Measurements from ENCODE around the gene MAP1S. TPM values are rescaled to one million over a fixed set of nuclear protein-coding genes. Genes with fewer than 3 reads are reported as not detected.
"Not testable (repeated sequence)": the region's sequence is repeated elsewhere in the genome, so short reads cannot be mapped to it uniquely, and the experiment has no call there.

MAP1S gene
- polyA plus RNA-seq, 1 of the 3 experiments (the other 2 are of a cell fraction), result 18.4 TPM

DNA sequence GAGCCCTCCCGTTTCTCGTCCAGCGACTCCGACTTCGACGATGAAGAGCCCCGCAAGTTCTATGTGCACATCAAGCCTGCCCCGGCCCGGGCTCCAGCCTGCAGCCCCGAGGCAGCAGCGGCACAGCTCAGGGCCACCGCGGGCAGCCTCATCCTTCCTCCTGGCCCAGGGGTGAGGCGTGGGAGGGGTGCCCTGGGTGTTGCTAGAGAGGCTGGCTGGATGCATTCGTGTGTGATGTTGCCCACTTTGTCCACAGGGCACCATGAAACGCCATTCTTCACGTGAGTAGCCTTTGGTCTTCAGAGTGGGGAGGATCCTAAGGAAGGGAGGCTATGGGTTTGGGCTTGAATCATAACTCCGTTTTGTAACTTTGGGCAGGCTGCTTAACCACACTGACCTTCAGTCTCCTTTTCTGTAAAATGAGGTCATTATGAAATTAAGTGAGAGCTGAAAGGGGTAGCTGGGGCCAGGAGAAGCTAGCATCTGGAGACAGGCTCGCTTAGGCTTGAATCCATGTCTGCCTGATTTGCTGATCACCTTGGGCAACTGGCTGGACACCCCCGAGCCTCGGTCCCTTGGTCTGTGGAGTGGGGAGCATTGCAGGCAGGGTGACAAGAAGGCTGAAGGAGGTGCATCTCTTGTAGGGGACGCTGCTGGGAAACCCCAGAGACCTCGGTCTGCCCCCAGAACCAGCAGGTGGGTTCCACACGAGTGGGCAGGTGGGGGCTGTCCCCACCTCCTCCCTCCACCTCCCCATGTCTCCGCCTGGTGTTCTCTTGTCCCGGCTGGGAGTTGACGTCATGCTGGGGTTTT, 56.9 kb downstream of the MAP1S start:
- no peak overlapping the region for H3K27ac ChIP-seq (ENCODE audit: low read depth in 2 of 2, low read length in 1 of 2)
- ChIA-PET POLR2A (no interaction called here), CTCF (interaction anchor here (0.6 to 3.6 kb wide), 9 partner anchors 8 to 79 kb away, joined by 3 to 24 read pairs (median 5); no protein-coding TSS in a partner anchor)
- H3K9me2 ChIP-seq, result no peaks in the 10 kb centered on the region
- H3F3A ChIP-seq (replicated peaks; ENCODE audit: insufficient read depth), result no peaks in the 10 kb centered on the region
- no peaks in the 10 kb centered on the region for H3K27me3 ChIP-seq (ENCODE audit: insufficient read depth)
- no peaks in the 10 kb centered on the region for H3K4me1 ChIP-seq (ENCODE audit: control insufficient read depth in 1 of 2, insufficient read depth in 2 of 2, low read depth in 1 of 2, low read length in 1 of 2)
- H3K79me2 ChIP-seq (ENCODE audit: insufficient read depth), result no peaks in the 10 kb centered on the region
- H3K9me3 ChIP-seq, result no peaks in the 10 kb centered on the region
- DNase-seq, result no peak
- no peaks in the 10 kb centered on the region for H3K36me3 ChIP-seq (replicated peaks in 1 of 2; ENCODE audit: control insufficient read depth in 1 of 2, insufficient read depth in 2 of 2, low read length in 1 of 2)
- H3K4me3 ChIP-seq (ENCODE audit: low read depth in 2 of 2, low read length in 1 of 2), result no peak overlapping the region
- H3K4me2 ChIP-seq, result no peak overlapping the region
- 57% methylated on average over 12 of the region's 27 CpGs for WGBS (ENCODE audit: low lambda C conversion rate)
- no peak overlapping the region for H2AFZ ChIP-seq (ENCODE audit: low read depth)
- no peak for TF ChIP-seq SIN3A (IDR thresholded peaks at IDR 0.05; ENCODE audit: borderline replicate concordance, low read depth, low read length)
- TF ChIP-seq, protein P1, sequence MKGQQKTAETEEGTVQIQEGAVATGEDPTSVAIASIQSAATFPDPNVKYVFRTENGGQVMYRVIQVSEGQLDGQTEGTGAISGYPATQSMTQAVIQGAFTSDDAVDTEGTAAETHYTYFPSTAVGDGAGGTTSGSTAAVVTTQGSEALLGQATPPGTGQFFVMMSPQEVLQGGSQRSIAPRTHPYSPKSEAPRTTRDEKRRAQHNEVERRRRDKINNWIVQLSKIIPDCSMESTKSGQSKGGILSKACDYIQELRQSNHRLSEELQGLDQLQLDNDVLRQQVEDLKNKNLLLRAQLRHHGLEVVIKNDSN (IDR thresholded peaks at IDR 0.05; ENCODE audit: borderline replicate concordance, low read depth), result no peak
- TF ChIP-seq, protein P2, sequence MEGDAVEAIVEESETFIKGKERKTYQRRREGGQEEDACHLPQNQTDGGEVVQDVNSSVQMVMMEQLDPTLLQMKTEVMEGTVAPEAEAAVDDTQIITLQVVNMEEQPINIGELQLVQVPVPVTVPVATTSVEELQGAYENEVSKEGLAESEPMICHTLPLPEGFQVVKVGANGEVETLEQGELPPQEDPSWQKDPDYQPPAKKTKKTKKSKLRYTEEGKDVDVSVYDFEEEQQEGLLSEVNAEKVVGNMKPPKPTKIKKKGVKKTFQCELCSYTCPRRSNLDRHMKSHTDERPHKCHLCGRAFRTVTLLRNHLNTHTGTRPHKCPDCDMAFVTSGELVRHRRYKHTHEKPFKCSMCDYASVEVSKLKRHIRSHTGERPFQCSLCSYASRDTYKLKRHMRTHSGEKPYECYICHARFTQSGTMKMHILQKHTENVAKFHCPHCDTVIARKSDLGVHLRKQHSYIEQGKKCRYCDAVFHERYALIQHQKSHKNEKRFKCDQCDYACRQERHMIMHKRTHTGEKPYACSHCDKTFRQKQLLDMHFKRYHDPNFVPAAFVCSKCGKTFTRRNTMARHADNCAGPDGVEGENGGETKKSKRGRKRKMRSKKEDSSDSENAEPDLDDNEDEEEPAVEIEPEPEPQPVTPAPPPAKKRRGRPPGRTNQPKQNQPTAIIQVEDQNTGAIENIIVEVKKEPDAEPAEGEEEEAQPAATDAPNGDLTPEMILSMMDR (IDR thresholded peaks at IDR 0.05), result no peak
- H3K9ac ChIP-seq, result no peak overlapping the region
- H4K20me1 ChIP-seq (ENCODE audit: insufficient read depth), result no peaks in the 10 kb centered on the region

DNA sequence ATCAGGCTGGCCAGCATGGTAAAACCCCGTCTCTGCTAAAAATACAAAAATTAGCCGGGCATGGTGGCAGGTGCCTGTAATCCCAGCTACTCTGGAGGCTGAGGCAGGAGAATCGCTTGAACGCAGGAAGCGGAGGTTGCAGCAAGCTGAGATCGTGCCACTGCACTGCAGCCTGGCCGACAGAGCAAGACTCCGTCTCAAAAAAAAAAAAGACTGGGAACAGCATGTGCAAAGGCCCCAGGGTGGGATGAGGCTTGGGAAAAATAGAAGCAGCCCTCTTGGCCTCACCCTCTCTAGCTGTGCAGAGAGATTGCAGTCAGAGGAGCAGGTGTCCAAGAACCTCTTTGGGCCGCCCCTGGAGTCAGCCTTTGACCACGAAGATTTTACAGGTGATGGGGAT, 58.6 kb downstream of the MAP1S start:
- H3K9ac ChIP-seq, POLR2A ChIA-PET: not testable (repeated sequence)

DNA sequence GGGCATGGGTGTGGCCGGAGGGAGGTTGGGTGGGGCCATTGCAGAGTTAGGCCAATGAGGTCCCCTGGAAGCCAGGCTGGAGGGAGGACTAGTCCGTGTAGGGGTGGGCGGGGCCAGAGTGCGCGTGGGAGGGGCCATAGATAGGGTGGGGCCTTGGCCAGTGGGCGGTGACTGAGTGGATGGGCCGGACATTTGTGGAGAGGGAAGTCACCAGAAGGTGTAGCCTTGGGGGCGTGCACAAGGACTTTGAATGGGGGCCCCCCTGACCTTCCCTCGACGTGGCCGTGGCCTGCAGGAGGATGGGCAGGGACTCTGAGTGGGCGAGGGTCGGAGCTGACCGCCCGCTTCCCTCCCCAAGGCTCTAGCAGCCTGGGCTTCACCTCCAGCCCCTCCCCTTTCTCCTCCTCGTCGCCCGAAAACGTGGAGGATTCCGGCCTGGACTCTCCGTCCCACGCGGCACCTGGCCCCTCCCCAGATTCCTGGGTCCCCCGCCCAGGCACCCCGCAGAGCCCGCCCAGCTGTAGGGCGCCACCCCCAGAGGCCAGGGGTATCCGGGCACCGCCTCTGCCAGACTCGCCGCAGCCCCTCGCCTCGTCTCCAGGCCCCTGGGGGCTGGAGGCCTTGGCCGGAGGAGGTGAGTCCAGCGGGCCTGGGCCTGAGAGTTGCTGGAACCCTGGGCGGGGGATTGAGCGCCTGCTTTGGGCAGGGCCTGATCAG, 59.1 kb downstream of the MAP1S start:
- 57% methylated on average over 7 of the region's 37 CpGs for WGBS (ENCODE audit: low lambda C conversion rate)
- H3K27ac ChIP-seq (ENCODE audit: low read depth in 2 of 2, low read length in 1 of 2), result no peak overlapping the region
- no peak overlapping the region for H3K4me2 ChIP-seq
- no peaks in the 10 kb centered on the region for H3K36me3 ChIP-seq (replicated peaks in 1 of 2; ENCODE audit: control insufficient read depth in 1 of 2, insufficient read depth in 2 of 2, low read length in 1 of 2)
- H4K20me1 ChIP-seq (ENCODE audit: insufficient read depth), result no peaks in the 10 kb centered on the region
- TF ChIP-seq, protein P3, sequence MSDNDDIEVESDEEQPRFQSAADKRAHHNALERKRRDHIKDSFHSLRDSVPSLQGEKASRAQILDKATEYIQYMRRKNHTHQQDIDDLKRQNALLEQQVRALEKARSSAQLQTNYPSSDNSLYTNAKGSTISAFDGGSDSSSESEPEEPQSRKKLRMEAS (IDR thresholded peaks at IDR 0.05; ENCODE audit: low read depth), result no peak
- TF ChIP-seq POLR2AphosphoS5 (IDR thresholded peaks at IDR 0.05; ENCODE audit: low read depth, low read length), result no peak
- TF ChIP-seq, protein P4, sequence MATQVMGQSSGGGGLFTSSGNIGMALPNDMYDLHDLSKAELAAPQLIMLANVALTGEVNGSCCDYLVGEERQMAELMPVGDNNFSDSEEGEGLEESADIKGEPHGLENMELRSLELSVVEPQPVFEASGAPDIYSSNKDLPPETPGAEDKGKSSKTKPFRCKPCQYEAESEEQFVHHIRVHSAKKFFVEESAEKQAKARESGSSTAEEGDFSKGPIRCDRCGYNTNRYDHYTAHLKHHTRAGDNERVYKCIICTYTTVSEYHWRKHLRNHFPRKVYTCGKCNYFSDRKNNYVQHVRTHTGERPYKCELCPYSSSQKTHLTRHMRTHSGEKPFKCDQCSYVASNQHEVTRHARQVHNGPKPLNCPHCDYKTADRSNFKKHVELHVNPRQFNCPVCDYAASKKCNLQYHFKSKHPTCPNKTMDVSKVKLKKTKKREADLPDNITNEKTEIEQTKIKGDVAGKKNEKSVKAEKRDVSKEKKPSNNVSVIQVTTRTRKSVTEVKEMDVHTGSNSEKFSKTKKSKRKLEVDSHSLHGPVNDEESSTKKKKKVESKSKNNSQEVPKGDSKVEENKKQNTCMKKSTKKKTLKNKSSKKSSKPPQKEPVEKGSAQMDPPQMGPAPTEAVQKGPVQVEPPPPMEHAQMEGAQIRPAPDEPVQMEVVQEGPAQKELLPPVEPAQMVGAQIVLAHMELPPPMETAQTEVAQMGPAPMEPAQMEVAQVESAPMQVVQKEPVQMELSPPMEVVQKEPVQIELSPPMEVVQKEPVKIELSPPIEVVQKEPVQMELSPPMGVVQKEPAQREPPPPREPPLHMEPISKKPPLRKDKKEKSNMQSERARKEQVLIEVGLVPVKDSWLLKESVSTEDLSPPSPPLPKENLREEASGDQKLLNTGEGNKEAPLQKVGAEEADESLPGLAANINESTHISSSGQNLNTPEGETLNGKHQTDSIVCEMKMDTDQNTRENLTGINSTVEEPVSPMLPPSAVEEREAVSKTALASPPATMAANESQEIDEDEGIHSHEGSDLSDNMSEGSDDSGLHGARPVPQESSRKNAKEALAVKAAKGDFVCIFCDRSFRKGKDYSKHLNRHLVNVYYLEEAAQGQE (IDR thresholded peaks at IDR 0.05; ENCODE audit: low read depth, low read length), result no peak
- no peak for TF ChIP-seq JUND (IDR thresholded peaks at IDR 0.05)
- TF ChIP-seq MEF2A (IDR thresholded peaks at IDR 0.05; ENCODE audit: borderline replicate concordance, low read depth), result no peak
- TF ChIP-seq RFX5 (IDR thresholded peaks at IDR 0.05; ENCODE audit: low read length), result no peak
- TF ChIP-seq, protein P5, sequence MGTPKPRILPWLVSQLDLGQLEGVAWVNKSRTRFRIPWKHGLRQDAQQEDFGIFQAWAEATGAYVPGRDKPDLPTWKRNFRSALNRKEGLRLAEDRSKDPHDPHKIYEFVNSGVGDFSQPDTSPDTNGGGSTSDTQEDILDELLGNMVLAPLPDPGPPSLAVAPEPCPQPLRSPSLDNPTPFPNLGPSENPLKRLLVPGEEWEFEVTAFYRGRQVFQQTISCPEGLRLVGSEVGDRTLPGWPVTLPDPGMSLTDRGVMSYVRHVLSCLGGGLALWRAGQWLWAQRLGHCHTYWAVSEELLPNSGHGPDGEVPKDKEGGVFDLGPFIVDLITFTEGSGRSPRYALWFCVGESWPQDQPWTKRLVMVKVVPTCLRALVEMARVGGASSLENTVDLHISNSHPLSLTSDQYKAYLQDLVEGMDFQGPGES (IDR thresholded peaks at IDR 0.05; ENCODE audit: low read depth, low read length), result no peak
- TF ChIP-seq YY1 (IDR thresholded peaks at IDR 0.05; ENCODE audit: low read depth), result no peak
- ChIA-PET CTCF (interaction anchor here (0.7 kb wide), 1 partner anchor 30 kb away, joined by 3 read pairs; no protein-coding TSS in a partner anchor), POLR2A (no interaction called here)
- no peaks in the 10 kb centered on the region for H3F3A ChIP-seq (replicated peaks; ENCODE audit: insufficient read depth)
- H3K4me3 ChIP-seq (ENCODE audit: low read depth in 2 of 2, low read length in 1 of 2), result no peak overlapping the region
- H3K27me3 ChIP-seq (ENCODE audit: insufficient read depth), result no peaks in the 10 kb centered on the region
- H2AFZ ChIP-seq (ENCODE audit: low read depth), result no peak overlapping the region
- H3K9me2 ChIP-seq, result no peaks in the 10 kb centered on the region
- no peaks in the 10 kb centered on the region for H3K9me3 ChIP-seq
- no peaks in the 10 kb centered on the region for H3K4me1 ChIP-seq (ENCODE audit: control insufficient read depth in 1 of 2, insufficient read depth in 2 of 2, low read depth in 1 of 2, low read length in 1 of 2)
- DNase-seq, result peak; percentile 82
- H3K9ac ChIP-seq, result no peak overlapping the region
- no peaks in the 10 kb centered on the region for H3K79me2 ChIP-seq (ENCODE audit: insufficient read depth)

More for the DNA sequence above, 58.6 kb downstream of the MAP1S start:
- H4K20me1 ChIP-seq (ENCODE audit: insufficient read depth); H3K9me3 ChIP-seq; H3K27ac ChIP-seq (ENCODE audit: low read depth in 2 of 2, low read length in 1 of 2); H3K79me2 ChIP-seq (ENCODE audit: insufficient read depth); H2AFZ ChIP-seq (ENCODE audit: low read depth); H3F3A ChIP-seq (replicated peaks; ENCODE audit: insufficient read depth); H3K4me2 ChIP-seq; H3K27me3 ChIP-seq (ENCODE audit: insufficient read depth); H3K9me2 ChIP-seq; H3K4me3 ChIP-seq (ENCODE audit: low read depth in 2 of 2, low read length in 1 of 2); H3K4me1 ChIP-seq (ENCODE audit: control insufficient read depth in 1 of 2, insufficient read depth in 2 of 2, low read depth in 1 of 2, low read length in 1 of 2); DNase-seq; H3K36me3 ChIP-seq (replicated peaks in 1 of 2; ENCODE audit: control insufficient read depth in 1 of 2, insufficient read depth in 2 of 2, low read length in 1 of 2): not testable (repeated sequence)
- CTCF ChIA-PET, result interaction anchor here (0.7 to 1.0 kb wide), 2 partner anchors 30 to 73 kb away, joined by 3 read pairs; no protein-coding TSS in a partner anchor
- WGBS (ENCODE audit: low lambda C conversion rate), result 96% methylated on average over 8 of the region's 10 CpGs

All from SK-N-SH (cell line).